GM19240 (cell line): ENCODE data around the gene CNOT9.

ENCODE experiments used
- DNase-seq: peaks from one replicate; pipeline ENCODE4 v3.0.0; 2011; ENCODE audit warnings: low spot score; ENCODE audit not compliant: insufficient read length

CNOT9 gene

DNA sequence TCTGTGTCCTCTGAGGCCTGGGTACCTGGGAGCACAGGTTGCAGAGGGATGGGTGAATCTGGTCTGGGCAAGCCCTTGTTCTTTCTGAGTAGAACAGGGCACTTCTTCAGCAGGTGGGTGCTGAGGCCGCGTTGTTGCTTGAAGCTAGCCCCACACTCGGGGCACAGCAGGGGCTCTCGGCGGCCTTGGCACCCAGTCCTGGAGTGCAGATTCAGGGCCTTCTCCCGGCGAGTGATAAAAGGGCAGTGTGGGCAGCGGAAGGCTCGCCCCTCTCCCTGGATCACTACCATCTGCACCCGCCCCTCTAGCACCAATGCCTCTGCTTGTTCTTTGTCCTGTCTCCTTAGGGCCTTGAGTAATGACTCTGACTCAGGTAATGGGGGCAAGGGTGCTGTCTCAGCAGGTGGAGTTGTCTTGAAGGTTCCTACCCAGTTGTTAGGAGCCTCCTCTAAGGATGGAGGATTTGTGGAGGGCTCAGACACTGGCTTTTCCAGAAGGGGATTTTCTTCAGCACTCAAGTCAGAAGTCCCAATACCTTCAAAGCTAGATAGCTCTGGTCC is 75.2 kb downstream of the CNOT9 start:
- DNase-seq, result no peak

DNA sequence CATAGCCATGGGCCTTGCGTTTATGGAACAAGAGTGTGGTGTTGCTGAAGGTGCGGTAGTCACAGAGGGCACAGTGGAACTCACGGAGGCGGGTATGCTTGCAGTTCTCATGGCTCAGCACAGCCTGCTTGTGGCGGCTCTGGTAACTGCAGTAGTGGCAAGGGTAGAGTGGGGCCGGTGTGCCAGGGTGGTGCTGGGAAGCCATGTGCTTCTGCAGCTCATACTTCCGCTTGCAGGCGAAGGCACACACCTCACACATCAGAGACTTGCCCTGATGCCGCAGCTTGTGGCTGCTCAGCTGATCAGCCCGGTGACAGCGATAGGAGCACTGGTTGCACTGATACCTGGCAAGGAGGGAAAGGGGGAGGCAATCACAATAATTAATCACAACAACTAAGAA is 76.1 kb downstream of the CNOT9 start:
- DNase-seq, result no peak

DNA sequence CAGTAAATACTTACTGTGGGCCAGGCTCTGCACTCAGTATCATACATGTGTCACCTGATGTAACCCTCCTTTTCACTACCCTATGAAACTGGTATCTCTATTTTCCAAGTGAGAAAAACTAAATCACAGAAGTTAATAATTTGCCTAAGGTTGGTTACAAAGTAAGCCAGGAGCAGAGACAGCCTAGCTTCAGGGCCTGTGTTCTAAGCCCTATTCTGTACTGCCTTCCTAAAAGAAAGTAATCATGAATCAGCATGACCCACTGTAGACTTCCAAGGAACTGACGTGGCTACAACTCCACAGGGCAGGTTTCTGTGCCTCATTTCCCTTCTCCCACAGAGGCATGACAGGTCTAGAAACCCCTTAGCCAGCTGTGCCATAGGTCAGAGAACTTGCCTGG is 76.5 kb downstream of the CNOT9 start:
- DNase-seq, result no peak
